ENCODE measurements around the gene FAM89B.
A peak's percentile ranks its signal among the peaks of the same experiment; 100 is the strongest.

GRCh38 chr11:65571940-65572339 lies 398 bp upstream of the FAM89B start:
- TF ChIP-seq CTCF (IDR thresholded peaks at IDR 0.05; ENCODE audit: low read length) (peak; percentile 61), EZH2 (optimal IDR thresholded peaks at IDR 0.05; ENCODE audit: low read depth, low read length) (no peak), EZH2phosphoT487 (IDR thresholded peaks at IDR 0.05; ENCODE audit: low read length) (no peak)

Measured in MM.1S (cell line).